ENCODE results near the gene GIPC3.
A peak's percentile ranks its signal among the peaks of the same experiment; 100 is the strongest.

Gene GIPC3

GRCh38 chr19:3573162-3573857 is 12.0 kb upstream of the GIPC3 start (continued):
- TF ChIP-seq ZBTB20 (tag by site-specific recombination; IDR thresholded peaks at IDR 0.05) (peak; percentile 45; the same call in 1 of the 2 replicates), WT1 (tag by site-specific recombination; IDR thresholded peaks at IDR 0.05) (no peak), ZNF324 (tag by site-specific recombination; IDR thresholded peaks at IDR 0.05) (no peak), ATF2 (tag by site-specific recombination; IDR thresholded peaks at IDR 0.05; ENCODE audit: low read depth) (no peak), ZBTB21 (tag by site-specific recombination; IDR thresholded peaks at IDR 0.05) (no peak), HOXD13 (CRISPR knock-in tag; IDR thresholded peaks at IDR 0.05; ENCODE audit: borderline replicate concordance) (no peak), ZNF558 (tag by site-specific recombination; IDR thresholded peaks at IDR 0.05) (no peak), ZNF16 (tag by site-specific recombination; IDR thresholded peaks at IDR 0.05; ENCODE audit: low read depth) (no peak), ZBTB8A (tag by site-specific recombination; IDR thresholded peaks at IDR 0.05) (peak; percentile 83), KLF1 (tag by site-specific recombination; IDR thresholded peaks at IDR 0.05) (no peak), HIC1 (tag by site-specific recombination; IDR thresholded peaks at IDR 0.05) (peak; percentile 34; the same call in 1 of the 2 replicates)

GRCh38 chr19:3573858-3574637 is 11.2 kb upstream of the GIPC3 start:
- Histone ChIP-seq H3K9me3 (ENCODE audit: control insufficient read depth, insufficient read depth, low read depth, low read length) (no peaks in the 10 kb centered on the region), H3K4me3 (ENCODE audit: low read depth, low read length) (peak overlapping the region; percentile 84), H3K36me3 (ENCODE audit: control insufficient read depth in 2 of 2, insufficient read depth in 1 of 2, low read length in 2 of 2) (peaks cover 9 to 19% of the 10 kb centered on the region in 2 experiments; a peak in 2 of 3 replicates), H3K4me1 (ENCODE audit: control insufficient read depth, insufficient read depth, low read length) (no peaks in the 10 kb centered on the region), H3K27ac (ENCODE audit: extremely low read depth, low read depth, low read length) (0 out of 2 replicates have a peak overlapping the region, but pooled peaks have one; percentile 77)
- CTCF ChIA-PET = interaction anchor here (0.6 to 2.4 kb wide), 7 partner anchors 12 to 505 kb away, joined by 3 to 6 read pairs (median 3); partner anchors contain the start of gene GIPC3
- POLR2A ChIA-PET = interaction anchor here (0.6 to 1.4 kb wide), 7 partner anchors 11 to 74 kb away, joined by 3 to 13 read pairs (median 4); partner anchors contain the start of genes DOHH, GIPC3 and MFSD12
- TF ChIP-seq ZBTB21 (tag by site-specific recombination; IDR thresholded peaks at IDR 0.05) (no peak), ZNF488 (tag by site-specific recombination; IDR thresholded peaks at IDR 0.05) (no peak), ZNF211 (tag by site-specific recombination; IDR thresholded peaks at IDR 0.05; ENCODE audit: low read depth) (no peak), ZNF266 (tag by site-specific recombination; IDR thresholded peaks at IDR 0.05; ENCODE audit: low read depth) (no peak), ZNF423 (tag by site-specific recombination; IDR thresholded peaks at IDR 0.05) (no peak), YY1 (tag by site-specific recombination; IDR thresholded peaks at IDR 0.05) (peak; percentile 33; the same call in 1 of the 2 replicates), SP3 (tag by site-specific recombination; IDR thresholded peaks at IDR 0.05) (peak; percentile 96), KLF1 (tag by site-specific recombination; IDR thresholded peaks at IDR 0.05) (peak; percentile 81), KLF8 (tag by site-specific recombination; IDR thresholded peaks at IDR 0.05) (peak; percentile 82), KLF16 (tag by site-specific recombination; IDR thresholded peaks at IDR 0.05) (peak; percentile 88), BCL11A (tag by site-specific recombination; IDR thresholded peaks at IDR 0.05; ENCODE audit: low read depth) (no peak), ZNF518A (tag by site-specific recombination; conservative IDR thresholded peaks at IDR 0.05; ENCODE audit: low read depth) (no peak), ZNF214 (tag by site-specific recombination; IDR thresholded peaks at IDR 0.05; ENCODE audit: borderline replicate concordance) (no peak), ZFP69B (tag by site-specific recombination; IDR thresholded peaks at IDR 0.05) (peak; percentile 87), ZNF670 (tag by site-specific recombination; IDR thresholded peaks at IDR 0.05; ENCODE audit: low read depth) (no peak), KLF10 (tag by site-specific recombination; IDR thresholded peaks at IDR 0.05) (0 out of 2 replicates have a peak, but pooled peaks have one; percentile 17)
